Breast epithelium (tissue), 3 donors: ENCODE data around the gene HERC2.
"Not testable (repeated sequence)": the region's sequence is repeated elsewhere in the genome, so short reads cannot be mapped to it uniquely, and the experiment has no call there.

ENCODE experiments used
- CTCF ChIP-seq, 3 donors: fragments of 450-650 bp; IDR thresholded peaks; one replicate each; pipeline ENCODE4 v1.5.1; 2016 to 2017; ENCODE audit warnings: antibody characterized with exemption in 3 of 3, mild to moderate bottlenecking in 3 of 3, moderate library complexity in 3 of 3
- POLR2A ChIP-seq: fragments of 450-650 bp; IDR thresholded peaks from one replicate; pipeline ENCODE4 v1.6.1; 2016; ENCODE audit warnings: antibody characterized with exemption, mild to moderate bottlenecking, moderate library complexity
- POLR2AphosphoS5 ChIP-seq, 3 donors: sonication (generic); formaldehyde crosslinking; IDR thresholded peaks; one replicate each; pipeline ENCODE4 v1.6.1; 2017; ENCODE audit warnings: antibody characterized with exemption in 3 of 3

- TF ChIP-seq POLR2AphosphoS5 (IDR thresholded peaks at IDR 0.05); CTCF (IDR thresholded peaks at IDR 0.05); POLR2A: not testable (repeated sequence)
Measured at GRCh38 chr15:28297434-28297833, 24.5 kb downstream of the HERC2 start.
